Ramos (cell line): ENCODE measurements around the gene FBXW11.
"Not testable (repeated sequence)": the region's sequence is repeated elsewhere in the genome, so short reads cannot be mapped to it uniquely, and the experiment has no call there.

Experiments
- in situ Hi-C: fragments of 300-500 bp; cut with MboI; formaldehyde crosslinking; loops from one replicate; pipeline ENCODE4 v1.14.3; 2022; ENCODE audit warnings: low sequenced_read_pairs; ENCODE audit not compliant: unreplicated experiment

FBXW11 gene

GRCh38 chr5:171989946-171990712, 16.3 kb downstream of the FBXW11 start:
- in situ Hi-C loops: no loop called here

GRCh38 chr5:171989276-171989675, 17.2 kb downstream of the FBXW11 start:
- in situ Hi-C loops: no loop called here

DNA sequence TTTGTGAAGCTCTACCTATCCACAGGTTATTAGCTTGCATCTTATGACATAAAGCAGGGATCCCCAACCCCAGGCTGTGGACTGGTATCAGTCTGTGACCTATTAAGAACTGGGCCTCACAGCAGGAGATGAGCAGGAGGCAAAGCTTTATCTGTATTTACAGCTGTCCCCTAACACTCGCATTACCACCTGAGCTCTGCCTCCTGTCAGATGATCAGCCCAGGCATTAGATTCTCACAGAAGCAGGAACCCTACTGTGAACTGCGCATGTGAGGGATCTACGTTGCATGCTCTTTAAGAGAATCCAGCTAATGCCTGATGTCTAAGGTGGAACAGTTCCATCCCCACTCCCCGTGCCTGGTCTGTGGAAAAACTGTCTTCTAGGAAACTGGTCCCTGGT, 19.7 kb downstream of the FBXW11 start:
- in situ Hi-C loops: no loop called here

- in situ Hi-C loops: no loop called here
These were observed 21.6 kb downstream of the FBXW11 start for GRCh38 chr5:171984748-171985419.

DNA sequence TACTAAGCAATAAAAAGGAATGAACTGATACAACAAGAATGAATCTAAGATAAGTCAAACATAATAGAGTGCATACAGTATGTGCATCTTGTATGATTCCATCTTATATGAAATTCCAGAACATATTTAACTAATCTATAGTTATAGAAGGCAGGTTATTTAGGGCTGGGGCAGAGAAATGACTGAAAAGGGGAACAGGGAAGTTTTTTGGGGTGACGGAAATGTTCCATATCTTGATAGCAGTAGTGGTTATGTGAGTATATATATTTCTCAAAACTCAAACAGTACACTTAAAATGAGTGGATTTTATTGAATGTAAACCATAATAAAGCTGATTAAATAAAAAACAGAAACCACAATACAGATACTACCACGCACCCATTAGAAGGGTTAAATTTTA, 24.6 kb downstream of the FBXW11 start:
- in situ Hi-C loops: no loop called here

DNA sequence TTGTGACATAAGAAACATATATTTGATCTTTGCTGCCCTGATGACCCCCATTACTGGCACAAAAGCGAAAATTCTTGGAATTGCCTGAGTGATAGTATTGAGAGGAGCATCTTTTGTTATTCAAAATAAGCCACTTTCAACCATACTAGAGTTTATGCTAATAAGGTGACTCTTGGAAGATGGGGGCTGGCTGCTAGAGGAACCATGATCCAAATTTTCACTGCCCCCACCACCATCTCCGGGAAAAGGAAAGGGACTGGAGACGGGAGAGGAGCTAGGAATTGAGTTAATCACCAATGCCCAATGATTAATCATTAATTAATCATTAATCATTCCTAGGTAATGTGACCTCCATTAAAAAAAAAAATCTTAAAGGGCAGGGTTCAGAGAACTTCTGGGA, 25.6 kb downstream of the FBXW11 start:
- in situ Hi-C loops: no loop called here

GRCh38 chr5:171979606-171980005, 26.8 kb downstream of the FBXW11 start:
- in situ Hi-C loops: no loop called here

DNA sequence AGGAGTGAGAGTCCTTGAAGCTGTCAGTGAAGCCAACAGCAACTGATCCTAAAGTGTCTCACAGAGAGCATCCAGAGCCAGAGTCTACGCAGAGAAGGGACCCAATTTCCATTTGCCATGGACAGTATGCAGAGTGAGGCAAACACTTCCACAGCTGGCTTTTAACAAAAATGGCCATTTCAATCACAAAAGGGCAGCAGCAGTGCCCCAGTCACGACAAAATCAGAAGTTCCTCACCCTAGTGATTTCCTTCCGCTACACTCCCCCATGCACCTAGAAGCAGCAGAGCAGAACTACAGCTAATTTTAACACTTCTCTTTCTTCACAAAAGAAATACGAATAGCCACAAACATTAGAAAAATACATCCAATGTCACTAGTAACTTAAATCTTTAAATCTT, 27.9 kb downstream of the FBXW11 start:
- in situ Hi-C loops: no loop called here

GRCh38 chr5:171978016-171978415, 28.4 kb downstream of the FBXW11 start:
- in situ Hi-C loops: no loop called here

DNA sequence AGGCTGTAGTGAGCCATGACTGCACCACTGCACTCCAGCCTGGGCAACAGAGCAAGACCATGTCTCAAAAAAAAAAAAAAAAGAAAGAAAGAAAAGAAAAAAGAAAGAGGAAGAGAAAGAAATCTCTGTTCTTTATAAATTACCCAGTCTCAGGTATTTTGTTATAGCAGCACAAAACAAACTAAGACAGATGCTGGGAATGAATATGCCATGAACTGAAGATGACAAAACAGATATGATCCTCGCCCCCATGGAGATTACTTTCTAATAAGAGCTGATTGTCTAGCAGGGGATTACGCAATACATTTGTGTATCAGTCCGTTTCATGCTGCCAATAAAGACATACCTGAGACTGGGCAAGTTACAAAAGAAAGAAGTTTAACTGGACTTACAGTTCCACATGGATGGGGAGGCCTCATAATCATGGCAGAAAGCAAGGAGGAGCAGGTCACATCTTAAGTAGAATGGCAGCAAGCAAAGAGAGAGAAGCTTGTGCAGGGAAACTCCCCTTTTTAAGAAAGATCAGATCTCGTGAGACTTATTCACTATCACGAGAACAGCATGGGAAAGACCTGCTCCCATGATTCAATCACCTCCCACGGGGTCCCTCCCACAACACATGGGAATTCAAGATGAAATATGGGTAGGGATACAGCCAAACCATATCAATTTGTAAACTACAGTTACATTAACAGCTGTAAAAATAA, 29.0 kb downstream of the FBXW11 start:
- in situ Hi-C loops: not testable (repeated sequence)

DNA sequence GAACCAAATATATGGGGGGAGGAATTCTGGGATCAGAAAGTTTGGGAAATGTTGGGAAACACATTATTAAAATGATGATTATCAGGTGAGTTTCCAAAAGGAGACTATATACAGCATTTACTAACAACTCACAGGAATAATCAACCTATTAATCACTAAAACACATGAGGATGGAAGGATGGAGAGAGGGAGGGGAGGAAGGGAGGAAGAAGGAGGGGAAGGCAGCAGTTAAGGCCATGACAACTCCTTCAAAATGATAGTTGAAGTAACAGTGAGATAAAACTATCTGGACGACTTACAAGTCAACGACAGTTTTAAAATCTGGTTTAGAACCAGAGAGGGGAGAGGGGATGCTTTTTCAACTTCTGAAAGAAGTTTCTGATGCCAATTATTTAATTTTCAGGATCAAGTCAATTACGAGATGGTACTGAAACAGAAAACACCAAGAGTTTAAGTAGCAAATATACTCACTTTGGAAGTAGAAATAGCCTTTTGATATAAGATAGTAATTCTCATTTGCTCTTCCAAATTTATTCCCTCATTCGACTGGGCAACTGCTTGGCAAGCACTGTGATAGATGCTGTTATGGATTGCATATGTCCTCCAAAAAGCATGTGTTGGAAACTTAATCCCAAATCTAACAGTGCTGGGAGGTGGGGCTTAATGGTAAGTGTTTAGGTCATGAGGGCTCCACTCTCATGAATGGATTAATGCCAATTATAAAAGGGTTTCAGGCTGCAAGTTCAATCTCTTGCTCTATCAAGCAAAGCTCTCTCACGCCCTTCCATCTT, 30.4 kb downstream of the FBXW11 start:
- in situ Hi-C loops: no loop called here

DNA sequence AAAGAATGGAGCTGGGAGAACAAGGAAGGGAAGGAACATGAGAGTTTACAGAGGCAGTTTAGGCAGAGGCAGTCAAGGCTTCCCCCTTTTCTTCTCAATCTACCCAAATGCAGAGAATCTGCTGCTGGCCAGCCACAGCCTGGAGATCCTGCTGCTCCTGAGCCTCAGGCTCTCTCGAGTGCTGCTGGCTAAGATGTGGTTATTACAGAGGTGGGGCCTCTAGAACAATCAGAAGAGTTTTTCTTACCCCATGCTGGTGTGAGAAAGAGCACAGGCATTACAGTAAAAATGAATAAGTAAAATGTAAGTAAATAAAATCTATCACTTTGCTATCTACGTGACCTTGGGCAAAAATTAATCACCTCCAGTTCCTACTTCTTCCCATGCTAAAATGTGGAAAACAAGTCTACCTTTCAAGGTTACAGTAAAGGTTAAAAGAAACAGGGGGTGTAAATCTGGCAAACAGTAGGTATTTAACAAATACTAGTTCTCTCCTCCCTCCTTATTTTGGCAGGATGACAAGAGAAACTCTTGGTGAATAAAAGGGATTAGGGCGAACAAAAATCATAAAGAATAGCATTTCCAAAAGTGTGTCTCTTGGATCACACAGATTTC, 31.1 kb downstream of the FBXW11 start:
- in situ Hi-C loops: no loop called here

- in situ Hi-C loops: no loop called here
These were observed 35.6 kb downstream of the FBXW11 start for GRCh38 chr5:171970826-171971225.

DNA sequence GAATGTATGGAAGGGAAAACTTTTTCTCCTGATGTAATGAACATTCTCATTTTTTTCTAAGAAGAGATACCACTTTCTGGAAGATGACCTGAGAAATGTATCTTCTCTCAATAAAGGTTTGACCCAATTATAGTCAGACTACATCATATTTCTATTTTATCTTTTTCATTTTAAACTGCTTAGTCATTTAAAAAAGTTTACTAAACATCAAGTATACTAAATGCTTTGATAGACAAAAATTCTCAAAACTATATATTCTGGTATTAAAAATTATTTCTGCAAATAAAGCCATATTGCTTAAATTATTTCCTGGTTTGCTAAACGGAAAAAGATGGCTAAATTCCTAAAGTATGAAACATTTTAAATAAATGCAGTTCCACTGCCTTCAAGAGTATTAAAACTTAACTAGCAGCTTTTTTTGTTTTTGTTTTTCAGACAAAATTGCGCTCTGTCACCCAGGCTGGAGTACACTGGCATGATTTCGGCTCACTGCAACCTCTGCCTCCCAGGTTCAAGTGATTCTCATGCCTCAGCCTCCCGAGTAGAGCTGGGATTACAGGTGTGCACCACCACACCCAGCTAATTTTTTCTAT, 37.1 kb downstream of the FBXW11 start:
- in situ Hi-C loops: no loop called here

- in situ Hi-C loops: no loop called here
These were observed 37.9 kb downstream of the FBXW11 start for GRCh38 chr5:171968531-171968930.

DNA sequence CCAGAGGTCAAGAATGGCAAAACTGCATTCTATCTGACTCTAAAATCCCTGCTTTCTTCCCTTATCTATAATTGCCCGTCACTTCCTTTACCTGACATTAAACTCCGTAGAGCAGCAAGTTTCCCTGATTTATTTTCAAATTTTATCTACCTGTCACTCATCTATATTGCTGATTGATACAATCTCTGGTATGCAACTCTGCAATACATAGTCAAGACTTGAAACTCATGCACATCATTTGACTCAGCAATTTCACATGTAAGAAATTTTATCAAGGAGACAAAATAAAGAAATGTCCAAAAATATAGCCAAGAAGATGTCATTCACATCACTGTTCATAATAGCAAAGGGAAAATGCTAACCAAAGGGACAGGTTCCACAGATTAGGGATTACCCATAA, 39.5 kb downstream of the FBXW11 start:
- in situ Hi-C loops: no loop called here

DNA sequence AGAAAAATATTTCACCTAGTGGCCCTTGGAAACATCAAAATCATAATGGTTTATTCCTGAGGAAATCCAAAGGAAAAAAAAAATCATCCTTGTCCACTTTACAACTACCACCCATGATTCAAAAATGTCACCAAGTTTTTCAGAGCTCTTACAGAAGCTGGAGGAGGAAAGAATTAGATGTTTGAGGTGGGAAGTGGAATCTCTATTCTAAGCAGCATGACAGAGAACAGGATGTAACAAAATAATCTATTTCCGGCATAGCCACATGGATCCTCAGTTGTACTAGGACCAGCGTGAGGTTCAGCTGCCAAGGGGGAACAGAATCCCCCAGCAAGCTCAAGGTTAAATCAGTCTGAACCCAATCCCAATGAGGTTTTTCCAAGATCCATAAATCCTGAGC, 40.2 kb downstream of the FBXW11 start:
- in situ Hi-C loops: no loop called here

DNA sequence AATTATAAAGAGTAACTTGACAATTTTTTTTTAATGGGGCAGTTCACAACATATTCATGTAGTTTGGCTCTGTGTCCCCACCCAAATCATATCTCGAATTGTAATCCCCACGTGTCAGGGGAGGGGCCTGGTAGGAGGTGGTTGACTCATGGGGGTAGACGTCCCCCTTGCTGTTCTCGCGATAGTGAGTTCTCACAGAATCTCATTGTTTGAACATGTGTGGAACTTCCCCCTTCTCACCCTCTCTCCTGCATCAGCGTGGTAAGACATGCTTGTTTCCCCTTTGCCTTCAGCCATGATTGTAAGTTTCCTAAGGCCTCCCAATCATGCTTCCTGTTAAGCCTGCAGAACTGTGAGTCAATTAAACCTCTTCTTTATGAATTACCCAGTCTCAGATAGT, 40.7 kb downstream of the FBXW11 start:
- in situ Hi-C loops: no loop called here

GRCh38 chr5:171963416-171963815, 43.0 kb downstream of the FBXW11 start:
- in situ Hi-C loops: no loop called here

DNA sequence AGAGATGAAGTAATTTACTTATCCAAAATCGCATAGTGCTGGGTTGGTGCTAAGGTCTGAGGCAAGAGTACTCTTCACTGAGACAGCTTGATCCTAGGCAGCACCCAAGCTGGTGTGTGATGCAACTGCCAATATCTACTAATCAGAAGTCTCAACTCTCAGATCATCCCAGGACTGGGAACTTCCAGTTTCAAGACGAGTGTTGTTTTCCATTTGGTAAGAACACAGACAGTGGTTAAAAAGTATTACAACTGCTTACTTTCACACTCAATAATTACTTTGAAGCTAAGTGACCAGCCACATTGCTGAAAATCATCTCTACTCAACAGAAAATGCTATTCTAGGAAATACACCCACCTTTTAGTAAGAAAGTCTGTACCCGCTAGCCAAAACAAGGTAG, 45.3 kb downstream of the FBXW11 start:
- in situ Hi-C loops: no loop called here
